Thyroid gland (tissue), 4 donors: ENCODE measurements around the gene POLR1A.

ENCODE experiments used
- CTCF ChIP-seq, 6 experiments: fragments of 200-600 bp in 3 of 6; fragments of 450-650 bp in 3 of 6; sonication (generic) in 3 of 6; IDR thresholded peaks; one replicate each; pipeline ENCODE4 v1.5.1; 2016 to 2019; ENCODE audit warnings: antibody characterized with exemption in 6 of 6, mild to moderate bottlenecking in 2 of 6, inconsistent platforms in 1 of 6, moderate library complexity in 1 of 6
- POLR2A ChIP-seq, 2 donors: fragments of 450-650 bp; IDR thresholded peaks; one replicate each; pipeline ENCODE4 v1.6.1; 2017; ENCODE audit warnings: antibody characterized with exemption in 2 of 2, mild to moderate bottlenecking in 2 of 2, moderate library complexity in 1 of 2

DNA sequence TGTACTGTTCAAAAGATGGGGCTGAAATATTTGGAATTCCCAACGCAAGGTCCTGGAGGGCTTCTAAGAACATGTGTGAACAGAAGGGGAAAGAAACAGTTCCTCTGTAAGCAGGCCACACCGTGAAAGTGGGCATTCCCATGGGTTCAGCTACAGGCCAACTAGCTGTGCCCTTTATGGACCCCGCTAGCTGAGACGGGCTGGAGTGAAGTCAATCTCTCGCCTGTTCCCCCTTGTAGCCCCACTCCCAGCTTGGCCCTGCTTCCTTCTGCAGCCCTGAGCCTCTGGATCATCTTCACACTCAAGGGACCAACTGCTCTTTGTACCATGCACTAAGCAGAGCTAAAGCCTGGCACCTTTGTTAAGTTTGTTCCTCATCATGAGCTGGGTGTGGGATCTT is 55.4 kb downstream of the POLR1A start:
- no peak for TF ChIP-seq CTCF (IDR thresholded peaks at IDR 0.05)
- TF ChIP-seq POLR2A (IDR thresholded peaks at IDR 0.05), result no peak
